Activated T-helper 1 cell treated with anti-CD3 and anti-CD28 coated beads, Interleukin-12 subunit alpha, Interleukin-12 subunit beta, Interleukin-2, Interleukin-4 antibody, amounts not matched to agents 30 ng/mL and 10 ng/mL and 1 ng/mL, durations not matched to agents 14 hours and 24 hours and 36 hours (primary cell): ENCODE data around the gene CPLANE2. TPM values are rescaled to one million over a fixed set of nuclear protein-coding genes. Genes with fewer than 3 reads are reported as not detected.

Experiments used
- DNase-seq: peaks from one replicate; pipeline ENCODE4 v3.0.0; 2021; ENCODE audit warnings: low spot score
- H3K27ac Mint-ChIP-seq: one replicate; pipeline ENCODE4 v1.8.0; 2021; ENCODE audit warnings: mild to moderate bottlenecking, mixed read lengths
- H3K27me3 Mint-ChIP-seq: one replicate; pipeline ENCODE4 v1.8.0; 2022; ENCODE audit warnings: mild to moderate bottlenecking, moderate library complexity, mixed read lengths; ENCODE audit not compliant: insufficient read depth
- H3K36me3 Mint-ChIP-seq: one replicate; pipeline ENCODE4 v1.8.0; 2021; ENCODE audit warnings: low read depth, mixed read lengths
- H3K4me1 Mint-ChIP-seq: one replicate; pipeline ENCODE4 v1.8.0; 2021; ENCODE audit warnings: low read depth, mixed read lengths
- H3K4me3 Mint-ChIP-seq: one replicate; pipeline ENCODE4 v1.8.0; 2021; ENCODE audit warnings: mild to moderate bottlenecking, moderate library complexity, mixed read lengths
- H3K9me3 Mint-ChIP-seq: one replicate; pipeline ENCODE4 v1.8.0; 2021; ENCODE audit warnings: mixed read lengths
- intact Hi-C: fragments of 100-400 bp; cut with micrococcal nuclease; formaldehyde crosslinking; loops from one replicate; pipeline ENCODE4 v1.15.1; 2024
- total RNA-seq: library from RNA; stranded (reverse); gene quantifications from 2 replicates; pipeline ENCODE4 v1.2.3, GENCODE V29; 2022

Gene CPLANE2
- total RNA-seq, 1 donor from 2014 or later, result 3.8 TPM

DNA sequence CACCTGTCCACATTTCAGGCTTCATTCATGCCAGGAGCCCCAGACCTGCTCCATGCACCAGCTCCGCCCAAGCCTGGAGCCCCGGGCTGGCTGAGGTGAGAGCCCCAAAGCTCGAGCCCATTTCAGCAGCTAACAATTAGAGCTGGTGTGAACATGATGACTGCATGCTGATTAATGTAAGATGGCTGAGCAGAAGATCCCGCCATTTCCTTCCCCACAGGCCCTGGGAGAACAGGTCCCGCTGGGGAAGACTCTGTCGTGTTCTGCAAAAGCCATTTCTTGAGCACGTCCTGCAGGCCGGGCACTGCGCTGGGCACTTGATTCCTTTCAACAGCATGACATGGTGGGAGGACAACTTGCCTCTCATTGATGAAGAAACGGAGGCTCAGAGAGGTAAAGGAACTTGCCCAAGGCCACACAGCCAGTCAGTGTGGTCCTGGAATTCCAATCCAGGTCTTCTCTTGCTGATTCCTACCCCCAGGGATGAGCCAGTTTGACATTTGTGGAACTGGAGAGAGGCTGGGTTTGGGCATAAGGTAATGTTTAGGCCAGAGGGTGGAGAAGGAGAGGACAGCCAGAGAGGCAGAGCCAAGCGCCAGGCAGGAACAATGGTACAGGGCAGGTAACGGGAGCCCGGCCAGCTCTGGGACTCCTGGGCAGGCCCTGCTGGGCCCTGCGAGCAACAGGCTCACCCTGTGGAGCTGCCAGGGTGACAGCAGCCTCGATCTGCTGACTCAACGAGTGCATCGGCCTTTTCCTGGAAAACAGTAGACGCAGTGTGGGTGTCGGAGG lies 53.0 kb downstream of the CPLANE2 start:
- Mint-ChIP-seq H3K4me3 (no peak overlapping the region), H3K27me3 (peaks cover 2% of the 10 kb centered on the region), H3K27ac (no peak overlapping the region), H3K4me1 (no peaks in the 10 kb centered on the region), H3K9me3 (no peaks in the 10 kb centered on the region), H3K36me3 (no peaks in the 10 kb centered on the region)
- DNase-seq, result no peak
- intact Hi-C loops, result no loop called here

GRCh38 chr1:16183179-16183578 lies 53.8 kb downstream of the CPLANE2 start:
- no peak for DNase-seq
- Mint-ChIP-seq H3K27ac (no peak overlapping the region), H3K4me3 (no peak overlapping the region), H3K9me3 (no peaks in the 10 kb centered on the region), H3K36me3 (no peaks in the 10 kb centered on the region), H3K27me3 (peaks cover 7% of the 10 kb centered on the region), H3K4me1 (no peaks in the 10 kb centered on the region)
- intact Hi-C loops, result no loop called here

DNA sequence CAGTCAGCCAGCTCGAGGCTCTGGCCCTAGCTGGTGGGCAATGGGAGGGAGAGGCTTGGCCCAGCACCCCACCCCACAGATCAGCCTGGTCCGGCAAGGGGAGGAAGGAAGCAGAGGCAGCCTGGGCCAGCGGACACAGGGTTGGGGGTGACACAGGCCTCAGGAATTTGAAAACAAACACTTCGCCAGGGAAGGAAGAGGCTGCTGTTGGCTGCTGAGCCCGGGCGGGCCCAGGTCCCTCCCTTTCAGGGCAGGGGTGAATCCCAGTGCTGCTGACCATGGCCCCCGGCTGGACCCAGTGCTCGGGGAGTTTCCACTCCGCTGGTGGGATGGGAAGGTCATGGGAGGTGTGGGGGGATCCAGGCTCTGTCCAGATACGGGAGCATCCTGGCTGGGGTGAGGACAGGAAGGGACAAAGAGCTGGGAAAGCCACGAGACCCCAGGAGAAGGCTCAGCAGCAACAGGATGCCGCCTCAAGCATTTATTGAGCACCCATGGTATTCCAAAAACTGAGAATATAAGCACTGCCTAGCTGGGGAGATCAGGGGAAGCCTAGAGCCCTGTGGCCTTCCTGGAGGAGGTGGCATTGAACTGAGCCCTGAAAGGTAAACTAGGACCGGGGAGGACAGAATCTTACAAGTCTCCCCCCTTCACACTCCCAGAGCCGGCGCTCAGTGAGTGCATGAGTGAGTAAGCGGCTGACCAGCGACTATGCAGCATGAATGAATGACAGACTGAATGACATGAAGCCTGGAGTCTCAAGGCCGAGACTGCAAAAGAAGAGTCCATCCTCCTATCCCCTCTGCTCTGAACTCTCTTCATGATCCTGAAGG lies 54.9 kb downstream of the CPLANE2 start:
- no peaks in the 10 kb centered on the region for H3K4me1 Mint-ChIP-seq
- no peak overlapping the region for H3K4me3 Mint-ChIP-seq
- intact Hi-C loops, result no loop called here
- peaks cover 13% of the 10 kb centered on the region for H3K27me3 Mint-ChIP-seq
- no peak for DNase-seq
- H3K36me3 Mint-ChIP-seq, result no peaks in the 10 kb centered on the region
- no peaks in the 10 kb centered on the region for H3K9me3 Mint-ChIP-seq
- H3K27ac Mint-ChIP-seq, result no peak overlapping the region

Other genes with a start within 250 kb of the CPLANE2 start
- gene SRARP, start 232.9 kb downstream of the CPLANE2 start, total RNA-seq, result not detected in 2 replicates
- gene HSPB7, start 219.1 kb downstream of the CPLANE2 start, total RNA-seq, result not detected in 2 replicates
- not detected in 2 replicates for gene CLCNKA, start 215.1 kb downstream of the CPLANE2 start, total RNA-seq
- not detected in 2 replicates for gene CLCNKB, start 193.4 kb downstream of the CPLANE2 start, total RNA-seq
- gene FAM131C, start 163.5 kb downstream of the CPLANE2 start, total RNA-seq, result 0.56 and 0.57 TPM in 2 replicates
- not detected in 2 replicates for gene EPHA2, start 81.1 kb downstream of the CPLANE2 start, total RNA-seq
- gene ARHGEF19, start 24.5 kb downstream of the CPLANE2 start, total RNA-seq, result 7.9 and 11.2 TPM in 2 replicates
- gene FBXO42, start 115.3 kb upstream of the CPLANE2 start, total RNA-seq, result 17.1 and 19.1 TPM in 2 replicates
- 212 and 216 TPM in 2 replicates for gene SZRD1, start 130.1 kb upstream of the CPLANE2 start, total RNA-seq
- gene SPATA21, start 200.2 kb upstream of the CPLANE2 start, total RNA-seq, result not detected in 2 replicates
- 79.9 and 81.9 TPM in 2 replicates for gene NECAP2, start 203.5 kb upstream of the CPLANE2 start, total RNA-seq